GM23338 (cell line): ENCODE results near the gene HNRNPM.

Source experiments
- CREB1 ChIP-seq: fragments of 250-450 bp; sonication (Bioruptor Pico); IDR thresholded peaks from 2 replicates; pipeline ENCODE4 v1.5.0; 2020; ENCODE audit warnings: low read depth, mild to moderate bottlenecking, moderate library complexity
- CTCF ChIP-seq, 2 experiments: fragments of 200-600 bp in 1 of 2; sonication (generic) in 1 of 2; conservative IDR thresholded peaks; 2 replicates each; pipeline versions ENCODE4 v1.5.1 to v1.6.1; 2016 to 2017; ENCODE audit warnings: antibody characterized with exemption in 2 of 2, low read depth in 2 of 2, mild to moderate bottlenecking in 2 of 2, moderate library complexity in 1 of 2
- ETS1 ChIP-seq: IDR thresholded peaks from 2 replicates; pipeline ENCODE4 v1.6.1; 2016; ENCODE audit warnings: antibody characterized with exemption
- EZH2 ChIP-seq: fragments of 200-600 bp; sonication (generic); IDR thresholded peaks from one replicate; pipeline ENCODE4 v1.8.0; 2017; ENCODE audit warnings: antibody characterized with exemption, mild to moderate bottlenecking, low read depth; ENCODE audit not compliant: unreplicated experiment
- EZH2phosphoT487 ChIP-seq: fragments of 200-600 bp; sonication (generic); IDR thresholded peaks from one replicate; pipeline ENCODE4 v1.8.1; 2018; ENCODE audit warnings: antibody characterized with exemption; ENCODE audit not compliant: unreplicated experiment
- JUNB ChIP-seq: IDR thresholded peaks from one replicate; pipeline ENCODE4 v1.6.1; 2016; ENCODE audit warnings: antibody characterized with exemption; ENCODE audit not compliant: unreplicated experiment
- POLR2AphosphoS5 ChIP-seq: IDR thresholded peaks from 2 replicates; pipeline ENCODE4 v1.6.1; 2016; ENCODE audit warnings: antibody characterized with exemption, low read depth
- REST ChIP-seq: IDR thresholded peaks from one replicate; pipeline ENCODE4 v1.6.1; 2018; ENCODE audit warnings: antibody characterized with exemption; ENCODE audit not compliant: unreplicated experiment
- ZNF114 ChIP-seq: fragments of 250-450 bp; sonication (Bioruptor Pico); IDR thresholded peaks from 2 replicates; pipeline ENCODE4 v1.5.0; 2020; ENCODE audit warnings: mild to moderate bottlenecking, moderate library complexity

- TF ChIP-seq JUNB (no peak), CTCF (conservative IDR thresholded peaks at IDR 0.05; ENCODE audit: low read depth in 2 of 2) (no peak), POLR2AphosphoS5 (no peak), ZNF114 (CRISPR knock-in tag) (no peak), REST (no peak), EZH2 (no peak), ETS1 (no peak), EZH2phosphoT487 (no peak), CREB1 (CRISPR knock-in tag) (no peak)
Measured at GRCh38 chr19:8459095-8459494, 14.3 kb downstream of the HNRNPM start.
